Pulmonary artery endothelial cell (primary cell): ENCODE measurements around the gene IGHMBP2. TPM values are rescaled to one million over a fixed set of nuclear protein-coding genes. Genes with fewer than 3 reads are reported as not detected.
"Not testable (repeated sequence)": the region's sequence is repeated elsewhere in the genome, so short reads cannot be mapped to it uniquely, and the experiment has no call there.

Experiments
- DNase-seq: peaks from one replicate; pipeline ENCODE4 v3.0.0-alpha.2; 2011; ENCODE audit warnings: low read depth, low spot score
- total RNA-seq: library from RNA; depleted of rRNA; stranded (reverse); fragments of >200 nt; gene quantifications from 2 replicates; pipeline ENCODE4 v1.2.3, GENCODE V29; 2014

The IGHMBP2 gene
- total RNA-seq, 1 donor from 2014 or later = 9.1 TPM

GRCh38 chr11:68961245-68961644, 57.6 kb downstream of the IGHMBP2 start:
- no peak for DNase-seq

- no peak for DNase-seq
These were observed 59.0 kb downstream of the IGHMBP2 start for GRCh38 chr11:68962527-68963250.

- DNase-seq = no peak
These were observed 60.1 kb downstream of the IGHMBP2 start for GRCh38 chr11:68963779-68964178.

- no peak for DNase-seq
These were observed 62.5 kb downstream of the IGHMBP2 start for GRCh38 chr11:68965901-68966853.

- DNase-seq = no peak
These were observed 63.4 kb downstream of the IGHMBP2 start for GRCh38 chr11:68966894-68967780.

GRCh38 chr11:68968306-68969250, 64.9 kb downstream of the IGHMBP2 start:
- DNase-seq = no peak

- DNase-seq = no peak
These were observed 65.7 kb downstream of the IGHMBP2 start for GRCh38 chr11:68969386-68969785.

- no peak for DNase-seq
These were observed 67.4 kb downstream of the IGHMBP2 start for GRCh38 chr11:68970921-68971636.

- DNase-seq = no peak
These were observed 69.5 kb downstream of the IGHMBP2 start for GRCh38 chr11:68973219-68973618.

- not testable (repeated sequence) for DNase-seq
These were observed 70.0 kb downstream of the IGHMBP2 start for GRCh38 chr11:68973706-68974105.

GRCh38 chr11:68974421-68975194, 70.9 kb downstream of the IGHMBP2 start:
- no peak for DNase-seq

GRCh38 chr11:68976095-68976494, 72.4 kb downstream of the IGHMBP2 start:
- DNase-seq = no peak

- DNase-seq = no peak
These were observed 72.9 kb downstream of the IGHMBP2 start for GRCh38 chr11:68976563-68976962.

- DNase-seq = no peak
These were observed 74.3 kb downstream of the IGHMBP2 start for GRCh38 chr11:68977781-68978625.

- DNase-seq = no peak
These were observed 74.9 kb downstream of the IGHMBP2 start for GRCh38 chr11:68978626-68978930.

GRCh38 chr11:68978931-68979594, 75.4 kb downstream of the IGHMBP2 start:
- no peak for DNase-seq

GRCh38 chr11:68979931-68980775, 76.5 kb downstream of the IGHMBP2 start:
- no peak for DNase-seq
